NOMO-1 (cell line): ENCODE results near the gene SHISA6.

Experiments
- DNase-seq, 2 experiments: peaks; one replicate each; lab custom pipeline; 2025; ENCODE audit not compliant: unreplicated experiment in 2 of 2; lab: John Stamatoyannopoulos, UW

Gene SHISA6

DNA sequence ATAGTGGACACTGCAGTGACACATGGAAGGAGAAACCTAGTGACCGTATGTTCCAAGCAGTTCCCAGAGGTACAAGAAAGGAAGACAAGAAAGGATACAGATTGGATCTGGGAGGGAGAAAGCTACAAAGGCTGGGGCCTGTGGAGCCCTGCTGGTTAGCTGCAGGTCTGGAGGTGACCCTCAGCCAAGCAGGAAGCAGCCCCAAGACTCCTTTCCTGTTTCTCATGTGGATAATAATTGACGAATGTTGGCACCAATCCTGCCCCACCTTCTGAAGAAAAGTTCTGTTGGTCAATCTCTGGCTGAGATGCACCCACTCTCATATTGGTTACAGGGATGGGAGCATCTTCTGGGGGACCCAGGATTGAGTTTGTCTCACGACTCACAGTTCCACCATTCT lies 99.8 kb downstream of the SHISA6 start:
- DNase-seq: no peak

DNA sequence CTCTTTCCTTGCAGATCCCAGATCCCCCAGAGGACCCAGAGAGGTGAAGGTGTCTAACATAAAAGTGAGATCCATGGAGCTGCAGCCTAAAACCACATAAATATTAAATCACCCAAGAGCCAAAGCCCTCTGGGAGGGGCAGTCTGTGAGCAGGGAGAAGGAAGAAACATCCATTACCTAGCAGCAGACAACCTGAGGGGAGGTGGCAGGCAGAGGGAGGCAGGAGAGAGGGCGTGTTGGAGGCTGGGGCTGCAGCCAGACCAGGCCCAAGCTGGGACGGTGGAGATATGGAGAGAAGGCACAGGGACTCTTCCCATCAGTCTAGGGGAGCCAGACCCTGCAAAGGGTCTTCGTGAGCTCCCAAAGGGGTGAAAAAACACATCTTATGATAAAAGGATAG lies 101.1 kb downstream of the SHISA6 start:
- no peak for DNase-seq

DNA sequence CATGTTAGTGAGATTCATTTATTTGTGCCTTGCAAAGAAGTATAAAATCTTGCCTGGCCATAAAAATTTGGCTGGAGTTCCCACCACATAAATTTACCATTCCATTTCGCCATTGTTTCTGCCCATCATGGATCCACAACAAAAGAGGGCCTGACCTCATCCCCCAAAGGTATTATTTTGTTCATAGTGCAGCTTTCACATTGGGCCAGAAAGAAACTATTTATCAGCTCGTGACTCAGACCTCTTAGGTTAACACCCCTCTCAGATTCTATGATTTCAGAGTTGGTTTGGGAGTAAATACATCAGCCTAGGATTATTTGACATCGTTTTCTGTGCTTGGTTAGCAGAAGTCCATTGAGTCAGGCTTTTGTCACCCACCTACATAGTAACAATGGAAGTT lies 108.1 kb downstream of the SHISA6 start:
- DNase-seq: no peak

DNA sequence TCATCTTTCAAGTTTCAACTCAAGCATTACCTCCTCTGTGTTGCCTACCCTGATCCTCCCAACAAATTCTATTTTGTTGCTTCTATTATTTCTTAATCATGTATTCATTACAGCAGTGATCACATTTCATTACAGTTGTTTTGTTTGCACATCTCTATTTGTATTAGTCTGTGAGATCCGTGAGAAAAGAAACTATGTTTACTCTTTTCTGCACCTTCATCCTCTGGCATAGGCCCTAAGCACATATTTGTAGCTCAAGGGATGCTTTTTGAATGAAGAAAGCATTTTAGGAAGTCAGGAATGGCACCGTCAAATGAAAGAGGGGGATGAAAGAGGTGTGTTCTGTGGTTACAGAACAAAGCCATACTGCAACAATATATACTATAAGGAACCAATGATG lies 110.5 kb downstream of the SHISA6 start:
- DNase-seq: no peak

DNA sequence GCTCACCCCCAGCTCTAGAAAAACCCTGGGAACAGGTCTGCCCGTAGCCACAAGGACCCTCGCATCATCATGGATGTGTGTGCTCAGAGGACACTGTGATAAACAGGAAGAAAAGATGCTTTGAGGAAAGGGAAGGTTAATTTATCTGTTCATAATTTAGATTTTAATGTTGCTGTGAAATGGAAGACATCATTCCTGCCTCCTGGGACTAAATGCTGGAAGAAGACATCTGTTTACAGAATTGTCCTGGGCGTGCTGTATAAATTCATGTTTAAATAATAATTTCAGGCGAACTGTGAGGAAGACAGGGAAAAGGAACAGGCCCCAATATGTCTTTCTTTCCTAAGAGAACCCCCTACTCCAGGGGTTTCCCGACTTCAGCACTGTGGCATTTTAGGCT lies 112.6 kb downstream of the SHISA6 start:
- no peak for DNase-seq

DNA sequence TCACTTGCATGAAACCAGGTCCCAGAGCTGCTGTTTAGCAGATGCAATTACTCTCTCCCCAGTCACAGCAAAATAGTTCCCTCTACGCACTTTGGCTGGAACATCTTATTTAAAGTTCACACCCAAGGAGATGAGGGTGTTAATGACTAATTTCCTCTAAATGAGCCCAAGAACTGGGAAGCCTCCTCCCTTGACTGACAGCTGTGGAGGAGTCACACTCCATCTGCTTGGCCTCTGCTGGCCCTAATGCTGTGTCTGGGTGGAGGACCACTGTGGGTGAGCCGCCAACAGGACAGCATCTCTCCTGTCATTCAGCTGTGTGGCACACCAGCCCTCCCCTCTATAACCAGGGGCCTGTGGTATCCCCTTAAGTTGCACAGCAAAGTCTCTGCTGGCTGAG lies 115.4 kb downstream of the SHISA6 start:
- no peak for DNase-seq

DNA sequence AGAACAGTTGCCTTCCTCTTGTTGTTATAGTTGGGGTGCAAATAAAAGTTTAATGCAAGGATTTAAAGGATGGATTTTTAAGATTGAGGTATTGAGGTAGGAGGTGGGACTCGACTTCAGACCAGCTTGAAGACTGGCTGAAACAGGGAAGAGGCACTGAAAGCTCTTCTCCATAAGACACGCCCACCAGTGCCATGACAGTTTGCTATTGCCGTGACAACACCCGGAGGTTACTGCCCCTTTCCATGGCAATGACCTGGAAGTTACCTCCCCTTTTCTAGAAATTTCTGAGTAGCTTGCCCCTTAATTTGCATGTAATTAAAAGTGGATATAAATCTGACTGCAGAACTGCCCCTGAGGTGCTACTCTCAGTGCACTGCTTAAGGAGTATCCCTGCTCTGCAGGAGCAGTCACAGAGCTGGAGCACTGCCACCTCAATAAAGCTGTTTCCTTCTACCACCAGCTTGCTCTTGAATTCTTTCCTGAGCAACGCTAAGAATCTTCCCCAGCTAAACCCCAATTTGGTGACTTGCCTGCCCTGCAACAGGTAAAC lies 122.6 kb downstream of the SHISA6 start:
- no peak for DNase-seq

DNA sequence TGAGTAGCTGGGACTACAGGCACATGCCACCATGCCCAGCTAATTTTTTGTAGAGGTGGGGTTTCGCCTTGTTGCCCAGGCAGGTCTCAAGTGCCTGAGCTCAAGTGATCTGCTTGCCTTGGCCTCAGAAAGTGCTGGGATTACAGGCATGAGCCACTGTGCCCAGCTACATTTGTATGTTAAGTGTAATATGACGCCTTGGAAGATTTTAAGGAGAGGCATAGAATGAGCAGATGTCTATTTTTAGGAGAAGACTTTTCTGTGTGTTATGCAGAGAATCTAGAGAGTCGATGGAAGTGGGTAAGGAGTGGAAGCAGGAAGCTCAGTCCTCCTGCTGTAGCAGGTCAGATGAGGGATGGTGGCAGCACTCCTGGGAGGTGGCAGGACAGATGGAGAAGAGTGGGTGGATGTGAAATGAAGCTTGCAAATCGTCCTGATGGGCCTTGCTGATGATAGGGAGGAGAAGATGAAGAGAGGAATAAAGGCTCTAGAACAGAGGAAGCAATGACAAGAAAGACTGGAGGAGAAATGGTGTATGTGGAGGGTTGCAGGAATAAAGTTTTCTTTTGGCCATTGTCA lies 125.3 kb downstream of the SHISA6 start:
- DNase-seq: no peak

DNA sequence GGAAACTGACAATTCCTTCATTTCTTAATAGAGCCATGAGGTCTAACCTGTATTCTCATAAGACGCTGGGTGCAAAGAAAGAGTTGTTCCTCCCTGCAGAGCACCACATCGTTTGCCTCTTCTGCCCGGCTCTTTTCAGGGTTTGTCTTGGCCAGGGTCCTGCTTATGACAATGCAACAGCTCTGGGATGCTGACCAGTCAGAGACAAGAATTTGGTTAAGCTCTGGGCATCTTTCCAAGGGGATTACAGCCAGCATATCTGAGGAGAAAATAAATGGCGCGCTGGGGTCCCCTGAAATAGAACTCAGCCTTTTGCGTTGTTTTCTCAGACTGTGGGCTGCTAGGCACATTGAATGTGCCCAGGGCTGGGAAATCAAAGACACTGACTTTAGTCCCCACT lies 128.6 kb downstream of the SHISA6 start:
- DNase-seq: no peak

DNA sequence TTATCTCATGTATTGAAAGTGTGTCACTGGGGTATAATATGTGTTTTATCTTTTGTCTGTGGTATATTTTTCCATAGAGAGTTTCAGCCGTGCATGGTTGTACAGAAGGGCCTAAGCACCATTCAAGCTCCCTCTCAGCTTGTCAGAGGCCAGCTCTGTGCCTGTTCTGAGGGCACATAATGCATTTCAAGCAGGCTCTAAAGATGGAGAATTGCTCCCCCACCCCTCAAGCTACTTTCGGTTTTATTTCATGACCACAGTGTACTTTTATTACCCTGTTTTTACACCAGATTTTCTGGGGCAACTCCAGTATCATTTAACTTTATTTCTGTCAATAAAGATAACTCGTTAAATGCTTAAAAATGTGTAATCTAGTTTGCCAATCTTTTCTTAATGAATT lies 131.7 kb downstream of the SHISA6 start:
- no peak for DNase-seq

DNA sequence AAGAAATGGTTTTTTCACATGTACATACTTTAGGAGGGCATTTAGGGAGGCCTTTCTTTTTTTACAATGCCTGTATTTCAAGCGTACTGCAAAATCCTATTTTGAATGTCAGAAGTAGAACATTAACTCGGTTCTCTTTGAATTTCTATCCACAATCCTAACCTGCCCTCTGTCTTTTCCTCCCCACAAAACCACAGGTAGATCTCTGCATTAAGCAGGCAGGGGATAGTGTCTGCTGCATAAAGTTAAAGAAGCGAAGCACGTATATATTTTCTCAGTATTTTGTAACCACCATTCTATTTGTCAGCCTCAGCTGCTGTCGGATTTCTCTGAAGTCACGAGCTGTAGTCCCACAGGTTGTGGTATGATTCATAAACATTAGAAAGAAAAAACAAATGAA lies 137.5 kb downstream of the SHISA6 start:
- DNase-seq: no peak

DNA sequence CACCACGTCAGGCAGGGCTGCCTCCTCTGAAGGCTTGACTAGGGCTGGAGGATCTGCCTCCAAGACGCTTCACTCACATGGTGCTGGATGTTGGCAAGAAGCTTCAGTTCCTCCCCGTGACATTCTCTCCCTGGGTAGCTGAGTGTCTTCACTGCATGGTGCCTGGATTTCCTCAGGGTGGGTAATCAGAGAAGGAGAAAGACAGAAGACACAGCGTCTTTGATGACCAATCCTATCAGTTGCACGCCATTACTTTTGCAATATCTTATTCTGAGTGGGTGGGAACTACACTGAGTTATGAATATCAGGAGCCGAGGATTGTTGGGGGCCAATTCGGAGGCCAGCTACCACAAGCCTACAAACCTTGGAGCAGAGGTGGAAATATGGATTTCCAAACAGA lies 139.7 kb downstream of the SHISA6 start:
- no peak for DNase-seq

DNA sequence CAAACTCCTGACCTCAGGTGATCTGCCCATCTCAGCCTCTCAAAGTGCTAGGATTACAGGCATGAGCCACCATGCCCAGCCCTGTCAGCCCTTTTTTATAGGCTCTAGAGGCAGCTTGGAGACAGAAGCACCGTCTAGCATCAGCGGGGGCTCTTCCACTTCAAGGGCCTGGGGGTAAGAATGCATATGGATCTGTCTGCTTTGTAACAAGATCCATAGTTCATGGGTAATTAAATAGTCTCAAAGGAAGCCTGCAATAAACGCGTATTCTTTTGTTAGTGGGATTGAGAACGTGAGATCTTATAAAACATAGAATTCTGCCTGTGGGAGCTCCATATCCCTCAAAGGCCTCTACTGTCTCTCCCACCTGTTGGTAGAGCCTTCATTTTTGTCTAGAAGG lies 142.1 kb downstream of the SHISA6 start:
- DNase-seq: no peak

DNA sequence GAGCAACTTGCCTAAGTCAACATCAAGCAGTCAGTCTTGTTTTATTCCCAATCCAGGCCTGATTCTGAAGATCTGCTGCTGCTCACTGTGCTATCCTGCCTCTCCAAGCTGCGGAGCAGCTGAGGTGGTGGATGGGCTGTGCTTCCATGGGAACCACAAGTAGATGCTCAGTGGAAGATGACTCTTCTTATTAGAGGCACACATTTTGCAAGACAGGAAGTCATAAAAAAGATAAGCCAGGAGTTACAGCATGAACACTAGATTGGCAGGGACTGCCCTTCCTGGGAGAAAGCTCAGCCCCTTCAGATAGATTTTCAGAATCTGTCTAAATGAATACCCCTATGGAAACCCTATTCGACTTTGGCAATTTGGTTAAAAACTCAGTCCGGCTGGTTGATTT lies 143.1 kb downstream of the SHISA6 start:
- no peak for DNase-seq

DNA sequence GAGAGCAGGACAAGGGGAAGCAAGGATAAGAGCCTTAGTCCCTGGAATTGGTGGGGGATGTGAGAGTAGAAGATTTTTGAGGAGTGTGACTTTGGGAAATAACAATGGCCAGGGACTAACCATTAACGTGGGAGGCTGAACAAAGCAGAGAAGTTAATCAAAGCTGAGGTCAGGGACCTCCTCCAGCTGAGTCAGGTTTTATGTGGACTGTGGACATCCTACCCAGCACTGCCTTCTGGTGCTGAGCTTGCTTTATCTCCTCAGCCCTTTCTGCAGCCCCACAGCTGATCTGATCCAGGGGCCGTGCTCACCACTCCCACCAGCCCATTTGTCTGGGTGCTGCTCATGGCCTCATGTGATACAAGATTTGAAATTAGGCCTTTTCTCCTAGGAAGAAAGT lies 146.6 kb downstream of the SHISA6 start:
- DNase-seq: no peak

DNA sequence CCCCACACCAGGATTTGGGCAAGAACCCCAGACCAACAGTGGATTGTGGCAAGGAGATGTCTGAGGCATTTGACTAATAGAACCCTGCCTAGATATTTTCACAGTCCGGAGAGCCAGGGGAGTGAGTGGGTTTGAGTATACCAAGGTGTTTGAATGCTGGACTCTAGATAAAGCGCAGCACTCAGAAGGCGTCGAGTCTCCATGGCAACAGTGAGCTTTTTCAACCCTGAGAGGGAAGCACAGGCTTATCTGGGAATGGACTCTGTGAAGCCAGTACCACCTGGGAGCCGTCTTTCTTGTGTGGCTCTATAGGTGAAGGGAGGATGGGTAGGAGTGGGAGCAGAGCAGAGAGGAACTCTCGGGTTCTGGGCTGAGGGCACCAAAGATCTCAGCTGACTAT lies 147.0 kb downstream of the SHISA6 start:
- DNase-seq: no peak

DNA sequence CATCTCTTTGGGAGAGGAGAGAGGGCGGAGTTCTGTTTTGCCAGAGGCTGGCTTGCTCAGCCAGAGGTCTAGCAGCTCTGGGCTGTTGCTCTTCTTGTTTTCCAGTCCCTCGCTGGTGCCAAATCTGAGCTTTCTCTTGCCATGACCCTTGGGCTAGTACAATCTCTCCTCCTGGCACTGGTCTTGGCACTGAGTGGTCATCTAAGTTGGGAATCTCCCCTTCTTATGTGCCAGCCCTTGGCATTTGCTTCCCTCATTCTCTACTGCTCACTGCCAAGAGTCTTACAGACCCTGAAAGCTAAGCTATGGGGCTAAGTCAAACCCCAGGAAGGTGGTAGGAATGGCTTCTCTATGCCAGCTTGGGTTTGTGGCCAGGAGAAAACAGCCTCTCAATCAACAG lies 148.6 kb downstream of the SHISA6 start:
- DNase-seq: no peak

DNA sequence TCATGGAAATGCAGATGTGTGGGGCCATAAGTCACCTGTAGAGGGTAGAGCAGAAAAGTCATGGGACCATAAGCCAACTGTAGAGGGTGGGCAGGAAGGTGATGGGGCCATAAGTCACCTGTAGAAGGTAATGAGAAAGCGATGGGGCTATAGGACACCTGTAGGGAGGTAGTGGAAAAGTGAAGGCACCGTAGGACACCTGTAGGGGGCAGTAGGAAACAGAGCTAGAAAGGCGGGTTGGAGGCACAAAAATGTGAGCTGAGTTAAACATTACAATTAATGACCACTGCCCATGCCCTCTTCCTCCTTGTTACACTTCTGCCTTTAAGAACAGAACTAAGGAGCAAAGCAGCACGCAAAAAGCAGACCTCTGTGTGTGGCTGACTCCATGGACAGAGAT lies 150.1 kb downstream of the SHISA6 start:
- no peak for DNase-seq

DNA sequence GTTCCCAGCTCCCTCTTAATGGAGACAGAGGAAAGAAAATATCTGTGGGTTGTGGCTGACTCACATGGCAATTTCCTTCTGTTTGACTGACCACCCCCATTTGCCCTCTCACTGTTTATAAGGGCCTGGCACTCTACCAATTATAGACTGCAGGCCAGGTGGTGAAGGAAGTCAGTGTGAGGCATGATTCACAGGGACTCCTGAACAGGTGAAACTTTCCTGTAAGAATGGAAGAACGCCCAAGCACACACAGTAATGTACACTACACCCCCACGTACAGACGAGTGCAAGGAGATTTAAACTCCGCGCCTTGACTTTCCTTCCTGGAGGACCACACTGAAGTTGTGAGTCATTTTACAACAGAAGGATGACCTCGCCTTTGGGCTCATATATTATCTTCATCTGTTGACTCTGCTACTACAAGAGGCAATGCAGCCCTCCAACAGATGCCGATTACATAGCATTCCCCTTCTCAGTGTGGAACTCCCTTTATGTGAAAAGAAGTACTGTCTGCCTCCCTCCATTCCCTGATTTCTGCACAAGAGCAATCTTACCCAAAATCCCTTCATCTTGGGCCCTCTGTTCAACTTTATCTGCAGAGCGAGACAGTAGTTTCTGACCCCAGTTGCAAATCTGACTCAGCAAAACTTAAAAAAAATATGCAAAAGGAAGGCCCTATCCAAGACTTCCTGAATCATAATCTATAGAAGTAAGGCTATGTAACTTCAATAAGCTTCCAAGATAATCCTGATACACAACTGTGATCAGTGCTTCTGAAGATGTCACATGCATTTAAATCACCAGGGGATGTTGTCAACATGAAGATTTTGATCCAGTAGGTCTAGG lies 163.6 kb downstream of the SHISA6 start:
- no peak for DNase-seq

DNA sequence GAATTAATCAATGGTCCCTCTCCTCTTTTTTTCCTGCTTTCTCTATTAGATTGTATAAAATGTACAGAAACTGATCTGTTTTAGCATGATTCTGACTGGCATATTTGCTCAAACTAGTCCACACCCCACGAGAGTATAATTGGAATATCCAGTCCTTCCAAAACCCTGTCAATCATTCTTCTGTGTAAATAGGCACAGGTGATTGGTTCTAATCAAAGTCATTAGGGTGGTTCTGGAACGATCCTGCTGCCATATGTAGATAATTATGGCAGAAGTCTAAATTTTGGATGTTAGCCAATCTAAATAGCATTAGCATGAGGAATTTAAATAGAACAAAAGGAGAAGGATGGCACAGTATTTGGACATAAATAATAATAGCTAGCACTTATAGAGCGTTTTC lies 165.7 kb downstream of the SHISA6 start:
- DNase-seq: no peak

DNA sequence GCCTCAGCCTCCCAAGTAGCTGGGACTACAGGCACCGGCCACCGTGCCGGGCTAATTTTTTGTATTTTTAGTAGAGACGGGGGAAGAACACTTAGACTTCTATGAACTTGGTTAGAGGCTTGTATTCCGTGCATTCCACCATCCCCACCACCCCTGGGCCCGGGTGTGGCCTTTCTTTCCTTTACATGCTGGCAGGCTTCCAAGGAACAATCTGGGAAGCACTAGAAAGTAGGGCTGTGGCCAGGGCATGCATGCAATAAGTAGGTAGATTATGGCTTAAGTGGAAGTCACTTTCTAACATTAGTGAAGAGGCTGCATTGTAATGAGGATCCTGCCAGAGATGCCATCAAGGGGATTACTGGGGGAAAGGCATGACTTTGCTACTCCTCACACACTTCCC lies 171.6 kb downstream of the SHISA6 start:
- DNase-seq: no peak

DNA sequence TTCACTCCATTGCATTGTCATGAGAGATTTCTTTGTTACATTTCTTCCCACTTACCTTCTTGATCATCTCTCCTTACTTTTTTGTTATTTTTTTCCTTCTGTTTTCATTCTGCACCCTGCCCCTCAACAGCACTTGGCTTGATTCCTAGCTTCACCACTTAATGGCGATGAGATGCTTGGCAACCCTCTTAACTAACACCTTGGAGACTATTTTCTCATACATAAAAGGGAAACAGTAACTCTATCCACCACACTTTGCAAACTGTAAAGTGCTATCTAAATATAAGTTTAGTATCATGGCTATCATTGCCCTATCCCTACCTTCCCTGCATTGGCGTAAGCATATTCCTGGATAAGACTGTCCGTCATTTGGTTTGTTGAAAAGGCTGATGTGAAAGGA lies 177.3 kb downstream of the SHISA6 start:
- no peak for DNase-seq
